HG02973 (cell line): ENCODE measurements around the gene CABP7.

ENCODE experiments used
- ATAC-seq: cut with Tn5 transposase; IDR thresholded peaks from one replicate; pipeline ENCODE4 v1.9.1; 2021; ENCODE audit warnings: moderate library complexity; ENCODE audit not compliant: unreplicated experiment

The CABP7 gene

DNA sequence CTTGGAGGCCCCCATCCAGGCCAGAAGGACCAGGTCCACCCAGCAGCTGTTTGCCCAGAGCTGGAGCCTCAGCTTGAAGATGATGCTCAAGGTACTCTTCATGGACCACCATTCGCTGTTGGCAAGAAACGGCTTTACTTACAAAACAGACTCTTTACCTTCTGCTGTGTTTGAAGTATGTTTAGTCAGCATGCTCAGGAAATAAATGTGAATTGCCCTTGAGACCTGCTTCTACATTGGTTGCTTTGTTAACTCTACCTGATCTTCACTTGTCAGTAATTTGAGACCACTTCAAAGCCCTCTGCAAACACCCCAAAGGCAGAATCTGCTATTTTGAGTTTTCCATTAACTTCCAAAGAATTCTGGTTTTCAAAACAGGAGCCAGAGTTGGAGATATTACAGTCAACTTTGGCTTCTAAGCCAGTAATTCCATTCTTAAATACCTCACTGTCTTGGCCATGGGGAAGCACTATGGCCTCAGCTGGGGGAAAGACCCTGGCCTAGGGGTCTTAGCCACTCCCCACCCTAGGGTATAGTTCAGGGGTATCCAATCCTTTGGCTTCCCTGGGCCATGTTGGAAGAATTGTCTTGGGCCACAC, 50.0 kb downstream of the CABP7 start:
- ATAC-seq: no peak

DNA sequence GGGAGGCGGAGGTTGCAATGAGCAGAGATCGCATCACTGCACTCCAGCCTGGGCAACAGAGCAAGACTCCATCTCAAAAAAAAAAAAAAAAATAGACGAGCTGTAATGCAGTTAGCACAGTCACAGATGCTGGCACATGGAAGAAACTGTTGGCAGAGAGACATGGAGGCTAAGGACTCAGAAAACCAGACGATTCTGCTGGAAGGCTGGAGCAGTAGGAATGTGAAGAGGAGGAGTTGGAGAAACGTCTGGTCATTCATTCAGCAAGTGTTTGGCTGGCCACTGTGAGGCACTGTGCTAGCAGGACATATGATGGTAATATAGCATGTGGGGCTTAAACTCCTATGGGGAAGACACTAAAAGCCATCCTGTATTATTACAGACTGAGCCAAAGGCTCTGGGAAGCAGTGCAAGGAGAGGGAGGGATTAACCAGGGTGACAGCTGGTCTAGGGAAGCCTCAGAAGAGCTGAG, 52.4 kb downstream of the CABP7 start:
- ATAC-seq: no peak

DNA sequence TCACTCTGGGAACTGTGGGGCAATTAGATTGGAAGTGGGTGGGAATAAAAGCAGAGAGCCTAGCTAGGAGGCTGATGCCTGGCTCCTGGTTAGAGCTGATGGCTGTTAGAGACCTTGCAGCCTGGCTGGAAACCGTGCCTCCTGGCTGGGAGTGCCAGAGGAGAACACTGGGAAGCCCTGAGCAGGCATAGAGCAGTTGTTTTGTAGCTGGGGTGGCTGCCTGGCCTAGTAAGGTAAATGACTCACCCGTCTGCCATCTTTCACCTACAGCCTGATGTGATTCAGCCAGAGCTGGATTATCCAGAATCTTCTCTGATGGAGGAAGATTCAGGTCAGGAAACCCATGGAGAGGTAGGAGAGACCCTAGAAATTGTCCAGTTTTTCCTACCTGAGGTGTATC, 53.4 kb downstream of the CABP7 start:
- ATAC-seq: no peak

DNA sequence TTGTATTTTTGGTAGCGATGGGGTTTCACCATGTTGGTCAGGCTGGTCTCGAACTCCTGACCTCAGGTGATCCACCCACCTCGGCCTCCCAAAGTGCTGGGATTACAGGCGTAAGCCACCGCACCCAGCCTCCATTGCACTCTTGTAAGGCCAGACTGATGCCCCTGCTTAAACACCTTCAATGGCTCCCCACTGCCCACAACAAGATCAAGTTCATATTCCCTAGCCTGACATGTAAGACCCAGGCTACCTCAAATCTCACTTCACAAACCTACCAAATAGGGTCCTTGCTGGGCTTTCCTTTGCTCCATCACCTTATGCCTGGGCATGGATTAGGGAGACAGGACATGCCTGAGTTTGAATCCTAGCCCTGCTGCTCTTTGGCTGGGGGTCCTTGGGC, 60.4 kb downstream of the CABP7 start:
- no peak for ATAC-seq

DNA sequence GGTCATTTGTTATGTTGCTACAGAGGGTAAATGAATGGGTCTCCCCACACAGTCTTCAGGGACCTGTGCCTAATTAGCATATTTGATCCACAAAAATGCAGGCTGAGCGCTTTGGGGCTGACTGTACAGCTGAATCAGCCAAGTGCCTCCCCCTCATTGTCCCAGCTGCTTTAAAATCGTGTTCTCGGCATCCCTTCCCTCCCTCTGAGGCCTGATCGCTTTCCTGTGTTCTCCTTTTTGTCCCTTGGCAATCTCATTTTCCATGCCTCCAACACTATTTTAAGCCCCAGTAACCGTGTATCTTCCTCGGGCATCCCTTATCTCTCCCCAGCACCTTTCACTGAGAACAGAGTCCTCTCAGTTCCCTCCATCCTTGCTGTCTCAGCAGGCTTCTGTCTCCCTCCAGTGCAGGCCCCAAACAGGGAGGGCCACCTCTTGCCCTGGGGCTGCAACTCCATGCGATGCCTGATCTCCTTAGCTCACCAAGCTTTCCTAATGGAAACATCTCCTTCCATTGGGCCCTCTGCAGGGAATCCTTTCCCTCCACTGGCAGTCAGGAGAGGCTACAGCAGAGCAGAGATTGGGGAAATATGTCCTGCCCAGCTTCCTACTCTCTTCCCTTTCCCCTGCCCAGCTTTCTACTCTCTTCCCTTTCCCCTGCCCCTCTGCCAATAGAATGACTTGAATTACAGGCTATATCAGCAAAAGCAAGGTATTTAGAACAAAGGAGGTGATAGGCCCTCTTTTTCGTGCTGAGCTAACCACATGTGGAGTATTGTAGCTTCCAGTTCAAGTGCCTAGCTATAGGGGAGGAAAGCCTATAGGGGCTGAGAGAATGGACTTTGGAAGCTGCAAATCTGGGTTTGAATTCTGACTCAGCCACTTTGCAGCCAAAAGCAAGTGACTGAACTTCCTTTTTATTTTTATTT, 61.2 kb downstream of the CABP7 start:
- no peak for ATAC-seq
